OCI-LY1 (cell line): ENCODE results near the gene FAM20C.

Source experiments
- H2AFZ ChIP-seq: fragments of 200-600 bp; sonication (generic), shearing (Covaris generic); 2 replicates; pipeline ENCODE4 v1.6.0; 2014; ENCODE audit warnings: antibody characterized with exemption, mild to moderate bottlenecking, low read length
- H3F3A ChIP-seq: fragments of 200-600 bp; sonication (generic), shearing (Covaris generic); 2 replicates; pipeline ENCODE4 v1.6.0; 2014; ENCODE audit warnings: mild to moderate bottlenecking, antibody characterized with exemption, low read length, moderate library complexity; ENCODE audit not compliant: insufficient read depth
- H3K27ac ChIP-seq: fragments of 200-600 bp; sonication (generic); 2 replicates; pipeline ENCODE4 v1.5.1; 2014; ENCODE audit warnings: low read length, mixed run types, mild to moderate bottlenecking, low read depth; ENCODE audit not compliant: poor library complexity, severe bottlenecking
- H3K27me3 ChIP-seq: fragments of 200-600 bp; sonication (generic); 2 replicates; pipeline ENCODE4 v1.6.0; 2014; ENCODE audit warnings: antibody characterized with exemption, mild to moderate bottlenecking, low read length, moderate library complexity; ENCODE audit not compliant: insufficient read depth
- H3K36me3 ChIP-seq: fragments of 200-600 bp; sonication (generic); 2 replicates; pipeline ENCODE4 v1.6.1; 2014; ENCODE audit warnings: mild to moderate bottlenecking, antibody characterized with exemption, low read length, moderate library complexity, mixed read lengths; ENCODE audit not compliant: insufficient read depth
- H3K4me1 ChIP-seq: fragments of 200-600 bp; sonication (generic); 2 replicates; pipeline ENCODE4 v1.5.1; 2014; ENCODE audit warnings: mild to moderate bottlenecking, low read length, moderate library complexity; ENCODE audit not compliant: insufficient read depth, severe bottlenecking
- H3K4me2 ChIP-seq: fragments of 200-600 bp; sonication (generic), shearing (Covaris generic); 2 replicates; pipeline ENCODE4 v1.6.1; 2014; ENCODE audit warnings: low read length
- H3K4me3 ChIP-seq: fragments of 200-600 bp; sonication (generic); 2 replicates; pipeline ENCODE4 v1.5.1; 2014; ENCODE audit warnings: low read length, low read depth, mild to moderate bottlenecking, mixed read lengths; ENCODE audit not compliant: poor library complexity, severe bottlenecking
- H3K79me2 ChIP-seq: fragments of 200-600 bp; shearing (Covaris generic); 2 replicates; pipeline ENCODE4 v1.6.1; 2016; ENCODE audit warnings: mixed run types, low read length, mixed read lengths; ENCODE audit not compliant: insufficient read depth
- H3K9ac ChIP-seq: fragments of 200-600 bp; sonication (generic), shearing (Covaris generic); 2 replicates; pipeline ENCODE4 v1.6.1; 2014; ENCODE audit warnings: mild to moderate bottlenecking, low read length, mixed read lengths
- H3K9me2 ChIP-seq: fragments of 200-600 bp; sonication (generic), shearing (Covaris generic); 2 replicates; pipeline ENCODE4 v1.6.1; 2014; ENCODE audit warnings: low read depth, mild to moderate bottlenecking, low read length, mixed read lengths
- H3K9me3 ChIP-seq: fragments of 200-600 bp; shearing (Covaris generic); 2 replicates; pipeline ENCODE4 v1.6.1; 2014; ENCODE audit warnings: low read length, mixed read lengths
- H4K20me1 ChIP-seq: fragments of 200-600 bp; sonication (generic), shearing (Covaris generic); 2 replicates; pipeline ENCODE4 v1.6.0; 2016; ENCODE audit warnings: mild to moderate bottlenecking, low read length; ENCODE audit not compliant: insufficient read depth
- CTCF ChIP-seq: fragments of 200-600 bp; sonication (generic), shearing (Covaris generic); IDR thresholded peaks from 2 replicates; pipeline ENCODE4 v1.5.1; 2017; ENCODE audit warnings: mild to moderate bottlenecking, antibody characterized with exemption, low read length, moderate library complexity, mixed read lengths
- EZH2 ChIP-seq: fragments of 200-600 bp; sonication (generic), shearing (Covaris generic); IDR thresholded peaks from 2 replicates; pipeline ENCODE4 v1.8.0; 2017; ENCODE audit warnings: borderline replicate concordance, mixed run types, mild to moderate bottlenecking, antibody characterized with exemption, low read length, moderate library complexity, mixed read lengths

The FAM20C gene

GRCh38 chr7:258476-259190, 66.3 kb downstream of the FAM20C start:
- no peak overlapping the region for H3K9ac ChIP-seq
- H3K4me2 ChIP-seq: no peak overlapping the region
- peaks cover 8% of the 10 kb centered on the region; the same call in 1 of the 2 replicates for H3F3A ChIP-seq
- no peaks in the 10 kb centered on the region for H3K9me2 ChIP-seq
- no peaks in the 10 kb centered on the region for H3K4me1 ChIP-seq
- no peaks in the 10 kb centered on the region for H3K79me2 ChIP-seq
- H3K27ac ChIP-seq: no peak overlapping the region
- H4K20me1 ChIP-seq: no peaks in the 10 kb centered on the region
- H3K36me3 ChIP-seq: no peaks in the 10 kb centered on the region
- H3K4me3 ChIP-seq: no peak overlapping the region
- H3K27me3 ChIP-seq: no peaks in the 10 kb centered on the region
- TF ChIP-seq EZH2 (no peak), CTCF (no peak)
- H3K9me3 ChIP-seq: 0 out of 2 replicates have a peak, but pooled peaks cover 3% of the 10 kb centered on the region
- H2AFZ ChIP-seq: no peak overlapping the region

- H3F3A ChIP-seq: peaks cover 11% of the 10 kb centered on the region; the same call in 1 of the 2 replicates
- H3K79me2 ChIP-seq: no peaks in the 10 kb centered on the region
- H3K9ac ChIP-seq: no peak overlapping the region
- H3K4me2 ChIP-seq: no peak overlapping the region
- 0 out of 2 replicates have a peak, but pooled peaks cover 3% of the 10 kb centered on the region for H3K9me3 ChIP-seq
- no peak for TF ChIP-seq EZH2
- TF ChIP-seq CTCF: no peak
- no peak overlapping the region for H2AFZ ChIP-seq
- H3K4me3 ChIP-seq: no peak overlapping the region
- H3K27me3 ChIP-seq: no peaks in the 10 kb centered on the region
- no peaks in the 10 kb centered on the region for H4K20me1 ChIP-seq
- H3K9me2 ChIP-seq: no peaks in the 10 kb centered on the region
- no peaks in the 10 kb centered on the region for H3K4me1 ChIP-seq
- H3K36me3 ChIP-seq: no peaks in the 10 kb centered on the region
- H3K27ac ChIP-seq: no peak overlapping the region
Measured at GRCh38 chr7:259191-259505, 66.8 kb downstream of the FAM20C start.

GRCh38 chr7:259751-260405, 67.5 kb downstream of the FAM20C start:
- Histone ChIP-seq H3K27ac (no peak overlapping the region), H2AFZ (no peak overlapping the region), H3F3A (peaks cover 13% of the 10 kb centered on the region; the same call in 1 of the 2 replicates), H3K27me3 (no peaks in the 10 kb centered on the region), H3K4me2 (no peak overlapping the region), H4K20me1 (no peaks in the 10 kb centered on the region), H3K36me3 (no peaks in the 10 kb centered on the region), H3K4me3 (no peak overlapping the region), H3K4me1 (no peaks in the 10 kb centered on the region), H3K9me3 (peaks cover 3% of the 10 kb centered on the region; the same call in 1 of the 2 replicates), H3K9me2 (no peaks in the 10 kb centered on the region), H3K9ac (no peak overlapping the region), H3K79me2 (no peaks in the 10 kb centered on the region)
- TF ChIP-seq EZH2 (no peak), CTCF (no peak)
